H9 (cell line): ENCODE data around the gene PDPK1. TPM values are rescaled to one million over a fixed set of nuclear protein-coding genes. Genes with fewer than 3 reads are reported as not detected.

Experiments used
- DNase-seq: peaks from one replicate; pipeline ENCODE4 v3.0.0-alpha.2; 2017
- H2AFZ ChIP-seq: one replicate; pipeline ENCODE4 v1.6.1; 2013; ENCODE audit warnings: mild to moderate bottlenecking, low read length, control low read depth, moderate library complexity
- H2AK5ac ChIP-seq: 2 replicates; pipeline ENCODE4 v1.6.1; 2013; ENCODE audit warnings: low read length, control low read depth, mixed read lengths; ENCODE audit not compliant: insufficient read length
- H2BK120ac ChIP-seq: one replicate; pipeline ENCODE4 v1.6.1; 2013; ENCODE audit warnings: low read depth, mild to moderate bottlenecking, low read length, control low read depth, inconsistent platforms; ENCODE audit not compliant: poor library complexity, severe bottlenecking
- H2BK12ac ChIP-seq: 2 replicates; pipeline ENCODE4 v1.6.1; 2013; ENCODE audit warnings: low read length, control low read depth, mixed read lengths, low read depth; ENCODE audit not compliant: insufficient read length
- H2BK15ac ChIP-seq: 2 replicates; pipeline ENCODE4 v1.6.1; 2013; ENCODE audit warnings: low read depth, low read length, control low read depth
- H2BK20ac ChIP-seq: one replicate; pipeline ENCODE4 v1.6.1; 2013; ENCODE audit warnings: low read depth, mild to moderate bottlenecking, low read length, control low read depth, inconsistent platforms; ENCODE audit not compliant: poor library complexity, severe bottlenecking
- H2BK5ac ChIP-seq: 2 replicates; pipeline ENCODE4 v1.6.1; 2013; ENCODE audit warnings: low read length, control low read depth, mixed read lengths; ENCODE audit not compliant: insufficient read length
- H3K14ac ChIP-seq: 2 replicates; pipeline ENCODE4 v1.6.1; 2013; ENCODE audit warnings: low read length, control low read depth; ENCODE audit not compliant: insufficient read depth
- H3K18ac ChIP-seq: 2 replicates; pipeline ENCODE4 v1.6.1; 2013; ENCODE audit warnings: low read depth, mild to moderate bottlenecking, mixed read lengths, low read length, control low read depth; ENCODE audit not compliant: insufficient read length
- H3K23ac ChIP-seq: 2 replicates; pipeline ENCODE4 v1.6.1; 2013; ENCODE audit warnings: low read length, control low read depth, mixed read lengths, low read depth; ENCODE audit not compliant: insufficient read length
- H3K23me2 ChIP-seq: 2 replicates; pipeline ENCODE4 v1.6.1; 2013; ENCODE audit warnings: low read depth, mild to moderate bottlenecking, mixed read lengths, low read length, control low read depth; ENCODE audit not compliant: insufficient read length, poor library complexity, severe bottlenecking
- H3K27ac ChIP-seq: 2 replicates; pipeline ENCODE4 v1.5.1; 2013; ENCODE audit warnings: low read length, control low read depth, mixed read lengths, low read depth; ENCODE audit not compliant: insufficient read length
- H3K27me3 ChIP-seq: 2 replicates; pipeline ENCODE4 v1.6.1; 2013; ENCODE audit warnings: low read length, control low read depth, inconsistent platforms; ENCODE audit not compliant: insufficient read depth
- H3K4ac ChIP-seq: 2 replicates; pipeline ENCODE4 v1.6.1; 2013; ENCODE audit warnings: low read depth, mild to moderate bottlenecking, control low read depth, inconsistent platforms, low read length, moderate library complexity
- H3K4me1 ChIP-seq: 2 replicates; pipeline ENCODE4 v1.6.1; 2013; ENCODE audit warnings: low read length, control low read depth, inconsistent platforms; ENCODE audit not compliant: insufficient read depth
- H3K4me2 ChIP-seq: 2 replicates; pipeline ENCODE4 v1.6.1; 2013; ENCODE audit warnings: low read length, control low read depth, mixed read lengths; ENCODE audit not compliant: insufficient read length, insufficient read depth
- H3K56ac ChIP-seq: 2 replicates; pipeline ENCODE4 v1.6.1; 2013; ENCODE audit warnings: low read depth, mild to moderate bottlenecking, mixed read lengths, low read length, control low read depth; ENCODE audit not compliant: insufficient read length
- H3K79me1 ChIP-seq: 2 replicates; pipeline ENCODE4 v1.6.1; 2013; ENCODE audit warnings: low read depth, mild to moderate bottlenecking, moderate library complexity, low read length, control low read depth, inconsistent platforms; ENCODE audit not compliant: insufficient read depth, poor library complexity, severe bottlenecking
- H3K79me2 ChIP-seq: 2 replicates; pipeline ENCODE4 v1.6.1; 2013; ENCODE audit warnings: low read length, control low read depth, inconsistent platforms; ENCODE audit not compliant: insufficient read depth
- H3K9ac ChIP-seq: 2 replicates; pipeline ENCODE4 v1.6.1; 2013; ENCODE audit warnings: low read length, control low read depth, mixed read lengths; ENCODE audit not compliant: insufficient read length; ENCODE audit errors: extremely low read depth
- H3K9me3 ChIP-seq: one replicate; pipeline ENCODE4 v1.6.1; 2013; ENCODE audit warnings: low read depth, low read length, inconsistent platforms; ENCODE audit not compliant: control insufficient read depth
- H3T11ph ChIP-seq: one replicate; pipeline ENCODE4 v1.6.1; 2013; ENCODE audit warnings: mild to moderate bottlenecking, low read length, control low read depth, inconsistent platforms
- H4K20me1 ChIP-seq: one replicate; pipeline ENCODE4 v1.6.1; 2013; ENCODE audit not compliant: control insufficient read depth, insufficient read length, insufficient read depth
- H4K5ac ChIP-seq: 2 replicates; pipeline ENCODE4 v1.6.1; 2013; ENCODE audit warnings: low read depth, mild to moderate bottlenecking, mixed read lengths, low read length, control low read depth; ENCODE audit not compliant: insufficient read length
- H4K8ac ChIP-seq: replicated peaks from 2 replicates; pipeline ENCODE4 v1.6.1; 2013; ENCODE audit warnings: low read length, control low read depth, mixed read lengths, low read depth; ENCODE audit not compliant: insufficient read length
- H4K91ac ChIP-seq: 2 replicates; pipeline ENCODE4 v1.6.1; 2013; ENCODE audit warnings: low read depth, mild to moderate bottlenecking, moderate library complexity, mixed read lengths, low read length, control low read depth; ENCODE audit not compliant: insufficient read length
- H3K27ac Mint-ChIP-seq, 3 experiments: 2 replicates in 2 of 3; 3 replicates in 1 of 3; pipeline ENCODE4 v1.8.0; 2020 to 2021; ENCODE audit warnings: mixed read lengths in 3 of 3, mild to moderate bottlenecking in 1 of 3, moderate library complexity in 1 of 3
- H3K27me3 Mint-ChIP-seq: 2 replicates; pipeline ENCODE4 v1.8.0; 2021; ENCODE audit warnings: low read depth, mild to moderate bottlenecking, moderate library complexity, mixed read lengths
- H3K36me3 Mint-ChIP-seq, 3 experiments: 2 replicates in 2 of 3; 3 replicates in 1 of 3; pipeline ENCODE4 v1.8.0; 2020 to 2021; ENCODE audit warnings: low read depth in 3 of 3, mixed read lengths in 3 of 3; ENCODE audit not compliant: insufficient read depth in 1 of 3
- H3K4me1 Mint-ChIP-seq, 2 experiments: 2 replicates each; pipeline ENCODE4 v1.8.0; 2020; ENCODE audit warnings: mixed read lengths in 2 of 2
- H3K4me3 Mint-ChIP-seq, 2 experiments: 2 replicates in 1 of 2; 3 replicates in 1 of 2; pipeline ENCODE4 v1.8.0; 2020 to 2021; ENCODE audit warnings: mild to moderate bottlenecking in 2 of 2, mixed read lengths in 2 of 2, moderate library complexity in 1 of 2
- H3K9me3 Mint-ChIP-seq, 2 experiments: 2 replicates in 1 of 2; 3 replicates in 1 of 2; pipeline ENCODE4 v1.8.0; 2020; ENCODE audit warnings: mild to moderate bottlenecking in 2 of 2, mixed read lengths in 2 of 2, moderate library complexity in 1 of 2
- CTCF ChIP-seq: fragments of 200-600 bp; sonication (generic); conservative IDR thresholded peaks from 3 replicates; pipeline ENCODE4 v1.8.0; 2021; ENCODE audit warnings: antibody characterized with exemption, mild to moderate bottlenecking
- WGBS: extraction: QIAGEN DNeasy Blood & Tissue Kit; methylation state at CpG from one replicate; pipeline ENCODE4 v1.1.7; 2013; ENCODE audit warnings: missing lambda C conversion rate, low lambda C conversion rate, mixed read lengths; ENCODE audit not compliant: insufficient read length; ENCODE audit errors: extremely low coverage; 5-methylcytosine and 5-hydroxymethylcytosine counted together
- total RNA-seq: library from RNA; stranded (reverse); gene quantifications from 2 replicates; pipeline ENCODE4 v1.2.1, GENCODE V29; 2021

Gene PDPK1
- total RNA-seq, 1 experiment from 2014 or later = 32.8 TPM

DNA sequence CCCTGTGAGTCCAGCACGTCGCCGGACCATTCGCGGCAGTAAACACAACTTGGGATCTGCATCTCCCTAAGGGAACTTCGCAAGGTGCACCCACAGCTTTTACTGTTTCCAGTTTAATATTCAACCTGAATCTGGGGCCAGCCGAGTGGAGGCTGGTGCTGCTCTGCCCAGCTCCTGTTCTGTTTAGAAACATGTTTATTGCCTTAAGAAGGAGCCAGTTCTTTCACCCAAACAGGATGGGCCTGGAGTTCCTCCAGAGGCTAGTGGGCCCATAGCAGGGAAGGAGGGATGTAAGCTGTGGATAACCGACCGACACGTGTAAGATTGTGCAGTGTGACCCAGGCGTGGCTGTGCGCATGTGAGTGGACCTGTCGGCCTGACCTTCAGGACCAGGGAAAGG lies 45.5 kb upstream of the PDPK1 start:
- H2BK120ac ChIP-seq = no peak overlapping the region
- H4K20me1 ChIP-seq = no peaks in the 10 kb centered on the region
- no peak overlapping the region for H2BK12ac ChIP-seq
- H3K27me3 Mint-ChIP-seq = no peaks in the 10 kb centered on the region
- H3K18ac ChIP-seq = no peak overlapping the region
- peaks cover 2 to 3% of the 10 kb centered on the region in 2 experiments for H3K4me1 Mint-ChIP-seq
- no peaks in the 10 kb centered on the region for H3K4me1 ChIP-seq
- no peak for TF ChIP-seq CTCF
- H2AFZ ChIP-seq = no peak overlapping the region
- H3K4me3 Mint-ChIP-seq = no peak overlapping the region
- no peak overlapping the region for H3T11ph ChIP-seq
- H3K4ac ChIP-seq = no peak overlapping the region
- H3K9me3 ChIP-seq = no peaks in the 10 kb centered on the region
- DNase-seq = no peak
- no peak overlapping the region for H3K56ac ChIP-seq
- no peak overlapping the region for H3K4me2 ChIP-seq
- H3K23me2 ChIP-seq = no peaks in the 10 kb centered on the region
- H3K36me3 Mint-ChIP-seq = peaks cover 0 to 10% (median 4%) of the 10 kb centered on the region in 3 experiments; a peak in 2 of 7 replicates
- no peak overlapping the region for H3K14ac ChIP-seq
- H2AK5ac ChIP-seq = no peak overlapping the region
- no peaks in the 10 kb centered on the region for H3K27me3 ChIP-seq
- no peak overlapping the region for H2BK15ac ChIP-seq
- no peaks in the 10 kb centered on the region for H3K79me2 ChIP-seq
- H3K27ac Mint-ChIP-seq = peak overlapping the region in 1 of 3 experiments; percentile 39; a peak in 2 of 7 replicates
- H3K27ac ChIP-seq = no peak overlapping the region
- no CpG with 5 or more reads among the region's 13 CpGs for WGBS
- no peaks in the 10 kb centered on the region for H3K79me1 ChIP-seq
- no peak overlapping the region for H2BK5ac ChIP-seq
- no peak overlapping the region for H2BK20ac ChIP-seq
- H4K8ac ChIP-seq = no peak overlapping the region
- no peak overlapping the region for H4K5ac ChIP-seq
- H3K23ac ChIP-seq = no peak overlapping the region
- H4K91ac ChIP-seq = no peak overlapping the region
- no peak overlapping the region for H3K9ac ChIP-seq
- no peaks in the 10 kb centered on the region for H3K9me3 Mint-ChIP-seq
